HG03565 (cell line): Measurements from ENCODE around the gene CHCHD5.
"Not testable (repeated sequence)": the region's sequence is repeated elsewhere in the genome, so short reads cannot be mapped to it uniquely, and the experiment has no call there.

Source experiments
- ATAC-seq: cut with Tn5 transposase; IDR thresholded peaks from one replicate; pipeline ENCODE4 v1.9.1; 2021; ENCODE audit warnings: mild to moderate bottlenecking, moderate library complexity; ENCODE audit not compliant: unreplicated experiment

CHCHD5 gene

DNA sequence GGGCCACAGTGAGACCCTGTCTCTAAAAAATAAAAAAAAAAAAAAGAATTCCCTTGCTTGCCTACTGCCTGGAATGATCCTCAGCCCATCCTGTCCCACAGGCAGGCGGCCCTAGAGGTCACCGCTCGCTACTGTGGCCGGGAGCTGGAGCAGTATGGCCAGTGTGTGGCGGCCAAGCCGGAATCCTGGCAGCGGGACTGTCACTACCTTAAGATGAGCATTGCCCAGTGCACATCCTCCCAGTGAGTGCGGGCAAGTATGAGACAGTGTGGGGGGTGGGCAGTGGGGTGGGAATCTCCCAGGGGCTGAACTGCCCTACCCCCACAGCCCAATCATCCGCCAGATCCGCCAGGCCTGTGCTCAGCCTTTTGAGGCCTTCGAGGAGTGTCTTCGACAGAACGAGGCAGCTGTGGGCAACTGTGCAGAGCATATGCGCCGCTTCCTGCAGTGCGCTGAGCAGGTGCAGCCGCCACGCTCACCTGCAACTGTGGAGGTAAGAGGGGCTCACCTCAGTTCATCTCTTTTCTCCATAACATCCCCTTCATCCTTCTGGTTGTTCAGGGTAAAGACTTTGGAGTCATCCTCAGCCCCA, 1.6 kb downstream of the CHCHD5 start:
- no peak for ATAC-seq

DNA sequence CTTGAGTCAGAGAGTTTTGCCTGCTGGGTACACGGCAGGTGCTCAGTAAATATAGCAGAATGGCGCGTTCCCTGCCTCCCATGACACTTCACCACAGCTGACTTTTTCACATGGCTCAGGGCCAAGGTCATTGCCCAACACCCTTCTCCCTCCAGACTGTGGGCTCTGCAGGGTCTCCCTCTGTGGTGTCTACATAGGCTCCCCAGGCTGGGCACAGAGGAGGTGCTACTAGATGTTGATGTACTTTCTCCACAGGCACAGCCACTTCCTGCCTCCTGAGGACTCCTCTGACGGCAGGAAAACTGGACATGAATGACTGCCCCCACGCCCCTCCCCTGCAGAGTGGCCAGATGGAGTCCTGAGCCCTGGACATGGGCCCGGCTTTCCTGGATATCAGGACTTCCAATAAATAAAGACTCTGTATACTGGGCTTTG, 4.2 kb downstream of the CHCHD5 start:
- ATAC-seq: no peak

GRCh38 chr2:112591413-112591812, 7.0 kb downstream of the CHCHD5 start:
- ATAC-seq: no peak

DNA sequence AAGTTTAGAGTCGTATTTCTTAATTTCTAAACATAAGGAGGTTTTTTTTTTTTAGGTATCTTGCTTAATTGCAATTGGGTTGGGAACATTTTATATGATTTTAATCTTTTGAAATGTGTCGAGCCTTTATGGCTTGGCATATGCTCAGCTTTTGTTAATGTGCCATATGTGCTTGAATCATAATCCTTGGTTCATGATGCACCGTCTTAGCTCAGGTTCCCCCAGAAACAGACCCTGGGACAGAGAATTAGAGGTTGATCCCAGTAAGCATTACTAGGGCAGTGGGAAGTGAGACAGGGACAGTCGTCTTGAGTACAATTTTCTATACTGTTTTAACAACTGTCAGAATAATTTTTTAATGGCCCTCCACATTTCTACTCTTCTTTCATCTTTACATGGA, 9.3 kb downstream of the CHCHD5 start:
- ATAC-seq: no peak

DNA sequence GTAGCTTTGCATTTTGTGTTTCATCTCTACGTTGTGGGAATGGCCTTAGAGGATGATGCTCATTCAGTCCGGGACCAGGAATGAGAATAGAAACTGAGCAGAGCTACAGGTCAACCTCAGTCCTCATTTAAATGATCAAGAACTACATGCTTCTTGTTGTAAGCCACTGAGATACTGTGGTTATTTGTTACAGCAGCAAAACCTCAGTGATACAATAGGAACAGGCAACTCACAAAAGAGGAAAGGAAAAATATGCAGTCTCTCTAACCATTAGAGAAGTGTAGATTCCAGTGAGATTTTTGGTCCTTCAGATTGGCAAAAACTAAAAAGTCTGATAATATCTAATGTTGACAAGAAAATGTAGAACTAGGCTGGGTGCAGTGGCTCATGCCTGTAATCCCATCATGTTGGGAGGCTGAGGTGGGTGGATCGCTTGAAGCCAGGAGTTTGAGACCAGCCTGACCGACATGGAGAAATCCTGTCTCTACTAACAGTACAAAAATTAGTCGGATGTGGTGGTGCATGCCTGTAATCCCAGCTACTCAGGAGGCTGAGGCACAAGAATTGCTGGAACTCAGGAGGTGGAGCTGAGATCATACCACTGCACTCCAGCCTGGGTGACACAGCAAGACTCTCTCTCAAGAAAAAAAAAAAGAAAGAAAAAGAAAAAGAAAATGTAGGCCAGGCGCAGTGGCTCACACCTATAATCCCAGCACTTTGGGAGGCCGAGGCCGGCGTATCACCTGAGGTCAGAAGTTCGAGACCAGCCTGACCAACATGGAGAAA, 13.3 kb downstream of the CHCHD5 start:
- ATAC-seq: no peak

DNA sequence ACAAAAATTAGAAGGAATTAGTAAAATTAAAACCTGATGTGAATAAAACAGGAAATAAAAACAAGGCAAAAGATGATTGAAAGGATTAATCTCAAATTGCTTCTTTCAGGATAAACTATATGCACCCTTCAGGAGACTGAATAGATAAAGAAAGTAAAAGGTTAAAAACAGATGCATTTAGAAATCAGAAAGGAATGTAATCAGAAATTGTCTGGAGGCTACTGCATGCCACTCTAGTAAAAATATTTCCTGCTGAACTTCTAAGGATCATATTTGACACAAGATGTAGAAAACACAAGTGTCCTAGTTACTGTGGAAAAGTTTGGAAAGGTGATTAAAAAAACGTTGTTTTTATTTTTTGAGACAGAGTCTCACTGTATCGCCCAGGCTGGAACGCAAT, 16.2 kb downstream of the CHCHD5 start:
- ATAC-seq: no peak

DNA sequence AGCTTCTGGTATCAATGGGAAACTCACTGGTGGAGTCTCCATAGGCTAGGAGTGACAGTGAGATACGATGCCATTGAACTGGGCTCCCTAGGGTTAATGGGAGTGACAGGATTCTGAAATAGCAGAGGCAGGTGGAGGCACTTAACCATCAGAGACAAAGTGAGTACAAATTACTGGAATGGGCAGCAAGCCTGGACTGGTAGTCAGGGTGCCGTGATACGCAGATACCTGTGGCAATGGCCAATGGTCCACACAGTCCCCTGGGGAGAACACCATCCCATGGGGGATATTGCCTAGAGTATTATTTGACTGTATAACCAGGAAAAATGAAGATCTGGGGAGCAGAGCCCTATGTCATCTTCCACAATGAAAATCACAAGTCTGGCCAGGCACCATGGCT, 17.3 kb downstream of the CHCHD5 start:
- no peak for ATAC-seq

- no peak for ATAC-seq
Observed at GRCh38 chr2:112602917-112603316, 18.5 kb downstream of the CHCHD5 start.

DNA sequence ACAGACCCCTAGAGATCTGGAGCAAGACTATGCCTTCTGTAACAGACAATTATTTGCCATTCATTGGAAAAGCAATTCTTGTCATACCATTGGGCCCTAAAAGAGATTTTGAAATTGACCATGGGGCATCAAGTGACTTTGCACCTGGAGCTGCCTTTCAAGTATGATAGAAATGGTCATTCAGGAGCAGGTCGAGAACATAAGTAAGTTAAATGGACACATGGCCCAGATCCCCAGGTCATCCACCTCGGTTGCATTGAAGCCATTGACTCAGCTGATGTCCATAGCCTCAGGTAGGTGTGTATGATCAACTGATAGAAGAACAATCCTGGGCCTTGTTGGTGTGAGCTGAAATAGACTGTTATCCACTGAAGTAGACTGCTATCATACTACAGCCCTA, 19.3 kb downstream of the CHCHD5 start:
- no peak for ATAC-seq

DNA sequence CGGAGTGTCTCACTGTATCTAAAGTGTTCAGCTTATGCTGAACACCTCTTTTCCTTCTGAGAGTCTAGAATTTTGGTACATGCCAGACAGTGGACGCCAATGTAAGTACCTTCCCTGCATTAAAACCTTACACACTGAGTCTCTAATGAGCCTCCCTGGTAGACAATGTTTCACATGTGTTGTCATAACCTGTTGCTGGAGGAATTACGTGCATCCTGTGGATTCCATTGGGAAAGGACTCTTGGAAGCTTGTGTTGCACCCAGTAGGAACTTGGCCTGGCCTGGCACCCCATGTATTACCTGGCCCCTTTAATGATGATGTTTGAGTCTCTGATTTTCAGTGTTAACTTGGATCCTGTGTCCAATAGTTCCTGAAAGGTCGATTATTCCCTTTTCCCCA, 20.5 kb downstream of the CHCHD5 start:
- no peak for ATAC-seq

DNA sequence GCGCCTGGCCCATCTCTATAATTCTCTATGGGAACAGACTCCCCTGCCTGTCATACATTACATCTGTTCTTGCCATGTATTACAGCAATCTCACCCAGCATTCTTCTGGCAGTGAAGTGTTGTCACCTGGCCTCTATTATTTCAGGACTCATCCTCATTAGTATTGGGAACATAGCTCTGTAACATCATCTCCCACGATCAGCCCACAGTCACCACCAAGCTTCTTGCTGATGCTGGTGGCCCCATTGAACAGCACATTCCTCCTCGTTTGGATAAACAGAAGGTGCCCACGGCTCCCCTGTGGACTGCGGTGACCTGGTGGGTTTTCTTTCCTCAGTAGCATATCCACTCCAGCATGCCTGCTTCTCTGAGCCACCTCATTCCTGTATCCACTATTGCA, 21.5 kb downstream of the CHCHD5 start:
- ATAC-seq: no peak

GRCh38 chr2:112606547-112606946, 22.1 kb downstream of the CHCHD5 start:
- ATAC-seq: no peak

GRCh38 chr2:112607680-112608438, 23.4 kb downstream of the CHCHD5 start:
- ATAC-seq: no peak

DNA sequence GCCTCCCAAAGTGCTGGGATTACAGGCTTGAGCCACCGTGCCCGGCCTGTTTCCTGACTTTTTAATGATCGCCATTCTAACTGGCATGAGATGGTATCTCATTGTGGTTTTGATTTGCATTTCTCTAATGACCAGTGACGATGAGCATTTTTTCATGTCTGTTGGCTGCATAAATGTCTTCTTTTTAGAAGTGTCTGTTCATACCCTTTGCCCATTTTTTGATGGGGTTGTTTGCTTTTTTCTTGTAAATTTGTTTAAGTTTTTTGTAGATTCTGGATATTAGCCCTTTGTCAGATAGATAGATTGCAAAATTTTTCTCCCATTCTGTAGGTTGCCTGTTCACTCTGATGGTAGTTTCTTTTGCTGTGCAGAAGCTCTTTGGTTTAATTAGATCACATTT, 24.9 kb downstream of the CHCHD5 start:
- not testable (repeated sequence) for ATAC-seq

DNA sequence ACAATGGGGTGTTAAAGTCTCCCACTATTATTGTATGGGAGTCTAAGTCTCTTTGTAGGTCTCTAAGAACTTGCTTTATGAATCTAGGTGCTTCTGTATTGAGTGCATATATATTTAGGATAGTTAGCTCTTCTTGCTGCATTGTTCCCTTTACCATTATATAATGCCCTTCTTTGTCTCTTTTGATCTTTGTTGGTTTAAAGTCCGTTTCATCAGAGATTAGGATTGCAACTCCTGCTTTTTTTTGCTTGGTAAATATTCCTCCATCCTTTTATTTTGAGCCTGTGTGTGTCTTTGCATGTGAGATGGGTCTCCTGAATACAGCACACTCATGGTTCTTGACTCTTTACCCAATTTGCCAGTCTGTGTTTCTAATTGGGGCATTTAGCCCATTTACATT, 27.9 kb downstream of the CHCHD5 start:
- ATAC-seq: not testable (repeated sequence)

- no peak for ATAC-seq
Observed at GRCh38 chr2:112614201-112614840, 29.9 kb downstream of the CHCHD5 start.

DNA sequence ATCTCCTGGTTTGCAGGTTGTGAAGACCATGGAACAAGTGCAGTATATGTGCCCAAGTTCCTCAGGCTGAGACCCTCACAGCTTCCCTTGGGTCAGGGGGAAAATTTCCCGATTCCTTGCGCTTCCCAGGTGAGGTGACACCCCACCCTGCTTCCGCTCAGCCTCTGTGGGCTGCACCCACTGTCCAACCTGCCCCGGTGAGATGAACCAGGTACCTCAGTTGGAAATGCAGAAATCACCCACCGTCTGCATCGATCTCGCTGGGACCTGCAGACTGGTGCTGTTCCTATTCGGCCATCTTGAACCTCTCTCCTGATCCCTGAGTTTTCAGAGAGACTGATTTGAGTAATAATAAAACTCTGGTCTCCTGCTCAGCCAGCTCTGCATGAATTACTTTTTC, 30.6 kb downstream of the CHCHD5 start:
- ATAC-seq: no peak

GRCh38 chr2:112615798-112616197, 31.4 kb downstream of the CHCHD5 start:
- ATAC-seq: not testable (repeated sequence)

DNA sequence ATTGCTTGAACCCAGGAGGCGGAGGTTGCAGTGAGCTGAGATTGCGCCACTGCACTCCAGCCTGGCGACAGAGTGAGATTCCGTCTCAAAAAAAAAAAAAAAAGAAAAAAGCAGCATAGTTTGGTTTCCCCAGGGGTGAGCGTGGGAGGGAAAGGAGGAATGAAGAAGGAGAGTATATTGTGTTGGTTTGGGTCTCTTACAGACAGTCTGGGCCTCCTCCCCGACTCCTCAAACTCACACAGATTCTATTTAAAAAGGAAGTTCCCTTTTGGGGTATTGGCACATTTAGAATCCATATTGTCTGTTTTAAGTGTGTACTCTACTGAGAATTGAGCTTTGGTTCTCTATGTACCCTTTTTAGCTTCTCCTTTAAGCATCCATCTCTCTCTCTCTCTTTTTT, 34.0 kb downstream of the CHCHD5 start:
- no peak for ATAC-seq

DNA sequence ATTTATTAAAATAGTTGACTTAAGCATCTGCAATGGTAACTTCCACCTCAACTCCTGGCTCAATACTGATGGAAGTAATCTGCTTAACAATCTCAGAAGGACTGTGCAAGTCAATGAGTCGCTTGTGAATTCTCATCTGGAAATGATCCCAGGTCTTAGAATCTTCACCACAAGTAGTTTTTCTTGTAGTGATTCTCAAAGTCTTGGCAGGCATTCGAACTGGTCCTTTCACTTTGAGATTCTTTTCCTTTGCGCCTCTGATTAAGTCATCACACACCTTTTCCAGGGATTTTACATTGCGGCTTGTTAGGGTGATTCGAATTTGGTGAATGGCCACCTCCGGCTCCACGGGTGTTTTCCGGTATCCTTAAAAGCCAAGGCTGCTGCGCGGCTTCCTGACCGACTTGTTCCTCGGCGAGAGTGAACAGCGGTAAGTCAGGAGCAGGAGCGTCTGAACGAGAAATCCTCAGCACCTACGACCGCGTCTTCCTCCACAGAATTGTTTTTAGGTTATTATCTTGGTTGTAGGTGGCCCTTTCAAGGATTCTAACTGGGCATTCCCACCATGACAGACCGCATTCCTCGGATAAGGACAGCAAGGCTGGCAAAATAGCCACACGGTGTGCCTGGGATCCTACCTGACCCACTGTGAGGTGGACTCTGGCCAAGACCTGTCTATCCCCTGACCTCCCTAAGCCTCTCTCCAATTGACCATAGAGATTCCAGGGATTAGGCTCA, 37.5 kb downstream of the CHCHD5 start:
- no peak for ATAC-seq

DNA sequence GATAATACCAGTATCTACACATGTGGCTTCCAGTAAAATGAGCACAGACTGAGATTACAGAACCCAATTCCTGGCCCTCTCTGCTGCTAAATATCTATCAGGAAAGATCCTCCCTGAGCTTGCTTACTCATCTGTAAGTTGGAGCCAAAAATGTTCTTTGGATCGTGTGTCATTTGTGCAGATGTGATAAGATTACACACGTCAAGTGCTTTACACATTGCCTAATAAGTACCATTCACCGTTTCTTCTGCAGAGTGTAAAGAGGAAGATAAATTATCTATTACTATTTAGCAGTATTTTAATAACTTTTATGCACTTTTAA, 38.1 kb downstream of the CHCHD5 start:
- no peak for ATAC-seq
